Central memory CD4-positive, alpha-beta T cell (primary cell): ENCODE results near the gene SIAH3.
"Not testable (repeated sequence)": the region's sequence is repeated elsewhere in the genome, so short reads cannot be mapped to it uniquely, and the experiment has no call there.

ENCODE experiments used
- DNase-seq: peaks from one replicate; pipeline ENCODE4 v3.0.0; 2022

The SIAH3 gene

GRCh38 chr13:45781553-45782326, 69.8 kb downstream of the SIAH3 start:
- DNase-seq: no peak

GRCh38 chr13:45779901-45780300, 71.7 kb downstream of the SIAH3 start:
- DNase-seq: no peak

GRCh38 chr13:45778882-45779281, 72.7 kb downstream of the SIAH3 start:
- no peak for DNase-seq

- DNase-seq: no peak
Observed at GRCh38 chr13:45776748-45777147, 74.8 kb downstream of the SIAH3 start.

GRCh38 chr13:45775401-45775963, 76.1 kb downstream of the SIAH3 start:
- DNase-seq: no peak

- DNase-seq: no peak
Observed at GRCh38 chr13:45773944-45774343, 77.6 kb downstream of the SIAH3 start.

GRCh38 chr13:45773236-45773635, 78.3 kb downstream of the SIAH3 start:
- no peak for DNase-seq

GRCh38 chr13:45770886-45771285, 80.7 kb downstream of the SIAH3 start:
- DNase-seq: no peak

GRCh38 chr13:45768656-45769479, 82.7 kb downstream of the SIAH3 start:
- no peak for DNase-seq

GRCh38 chr13:45765464-45765863, 86.1 kb downstream of the SIAH3 start:
- no peak for DNase-seq

GRCh38 chr13:45763419-45763818, 88.1 kb downstream of the SIAH3 start:
- DNase-seq: no peak

- not testable (repeated sequence) for DNase-seq
Observed at GRCh38 chr13:45757589-45757988, 94.0 kb downstream of the SIAH3 start.

GRCh38 chr13:45756498-45756897, 95.1 kb downstream of the SIAH3 start:
- DNase-seq: not testable (repeated sequence)

- DNase-seq: no peak
Observed at GRCh38 chr13:45752510-45752909, 99.0 kb downstream of the SIAH3 start.

GRCh38 chr13:45751885-45752284, 99.7 kb downstream of the SIAH3 start:
- no peak for DNase-seq

- no peak for DNase-seq
Observed at GRCh38 chr13:45750566-45750965, 101.0 kb downstream of the SIAH3 start.

- DNase-seq: no peak
Observed at GRCh38 chr13:45748941-45749759, 102.4 kb downstream of the SIAH3 start.

GRCh38 chr13:45747071-45747470, 104.5 kb downstream of the SIAH3 start:
- DNase-seq: no peak

- no peak for DNase-seq
Observed at GRCh38 chr13:45744979-45745378, 106.6 kb downstream of the SIAH3 start.

- no peak for DNase-seq
Observed at GRCh38 chr13:45742985-45743384, 108.6 kb downstream of the SIAH3 start.

- no peak for DNase-seq
Observed at GRCh38 chr13:45737571-45738017, 114.0 kb downstream of the SIAH3 start.

GRCh38 chr13:45733361-45733760, 118.2 kb downstream of the SIAH3 start:
- no peak for DNase-seq

- DNase-seq: no peak
Observed at GRCh38 chr13:45732916-45733315, 118.6 kb downstream of the SIAH3 start.
